Right lung (tissue), 10 donors: Measurements from ENCODE around the gene PODN. TPM values are rescaled to one million over a fixed set of nuclear protein-coding genes. Genes with fewer than 3 reads are reported as not detected.

ENCODE experiments used
- DNase-seq, 2 donors: peaks; one replicate each; pipeline ENCODE4 v3.0.0-alpha.2; 2013
- long read RNA-seq, 8 donors: transcript quantifications; one replicate each; lab custom pipeline, GENCODE V29; 2026
- polyA plus RNA-seq, 5 donors: library from polyadenylated mRNA; unstranded; fragments of 120-200 nt; gene quantifications; one replicate each; pipeline versions ENCODE4 v1.2.1 to v1.2.3, GENCODE V29; 2013; ENCODE audit warnings: inconsistent platforms in 1 of 5, low replicate concordance in 1 of 5; ENCODE audit not compliant: insufficient read length in 5 of 5, insufficient read depth in 1 of 5

PODN gene
- polyA plus RNA-seq: 10 to 100 TPM; 10.4 to 14.0 (median 11.2) TPM
- long read RNA-seq, donor 1: 0 reads
- long read RNA-seq, donor 2: 0 reads
- long read RNA-seq, donor 3: 0 reads
- long read RNA-seq, donor 4: 0 reads
- long read RNA-seq, donor 5: 0 reads
- long read RNA-seq, donor 6: 0 reads
- long read RNA-seq, donor 7, partial matches to known transcripts: 0 of 3 reads
- long read RNA-seq, donor 7, other reads (novel, unspliced or antisense): 0 of 3 reads
- long read RNA-seq, donor 8: 0 reads

- DNase-seq: peak in 1 of 2 donors; percentile 30
Observed at GRCh38 chr1:53061859-53062707, at the start of gene PODN. TSS of gene PODN (plus strand) at chr1:53062213. CDS start at chr1:53069856, 7,643 bp downstream.

GRCh38 chr1:53014791-53015507 lies 47.1 kb upstream of the PODN start:
- peak; percentile 77 to 78 for DNase-seq

DNA sequence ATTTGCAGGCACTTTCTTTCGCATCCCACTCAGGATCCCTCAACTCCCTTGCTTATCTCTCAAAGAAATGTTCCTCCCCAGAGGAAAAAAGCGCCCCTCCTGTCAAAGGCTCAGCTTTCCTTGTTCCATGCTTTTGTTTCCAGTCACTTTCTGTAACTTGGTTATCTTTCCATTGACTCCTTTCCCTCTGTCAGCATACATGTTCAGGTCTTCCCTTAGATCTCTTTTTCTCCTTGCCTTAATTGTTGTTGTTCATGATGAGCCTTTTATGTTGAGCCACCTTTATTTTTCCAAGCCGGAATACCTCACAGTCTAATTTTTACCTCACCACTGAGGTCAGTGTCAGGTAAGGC lies 46.5 kb upstream of the PODN start:
- DNase-seq: no peak

GRCh38 chr1:53016705-53017104 lies 45.3 kb upstream of the PODN start:
- no peak for DNase-seq

- no peak for DNase-seq
Observed at GRCh38 chr1:53020588-53020987, 41.4 kb upstream of the PODN start.

GRCh38 chr1:53022179-53022578 lies 39.8 kb upstream of the PODN start:
- no peak for DNase-seq

GRCh38 chr1:53023546-53023945 lies 38.5 kb upstream of the PODN start:
- DNase-seq: no peak

- DNase-seq: no peak
Observed at GRCh38 chr1:53024117-53024516, 37.9 kb upstream of the PODN start.

- no peak for DNase-seq
Observed at GRCh38 chr1:53025034-53025768, 36.8 kb upstream of the PODN start.

- DNase-seq: no peak
Observed at GRCh38 chr1:53025769-53026112, 36.3 kb upstream of the PODN start.

- DNase-seq: no peak
Observed at GRCh38 chr1:53026254-53026653, 35.8 kb upstream of the PODN start.

GRCh38 chr1:53031732-53032131 lies 30.3 kb upstream of the PODN start:
- DNase-seq: no peak

GRCh38 chr1:53037159-53037558 lies 24.9 kb upstream of the PODN start:
- no peak for DNase-seq

GRCh38 chr1:53038566-53038965 lies 23.4 kb upstream of the PODN start:
- DNase-seq: no peak

DNA sequence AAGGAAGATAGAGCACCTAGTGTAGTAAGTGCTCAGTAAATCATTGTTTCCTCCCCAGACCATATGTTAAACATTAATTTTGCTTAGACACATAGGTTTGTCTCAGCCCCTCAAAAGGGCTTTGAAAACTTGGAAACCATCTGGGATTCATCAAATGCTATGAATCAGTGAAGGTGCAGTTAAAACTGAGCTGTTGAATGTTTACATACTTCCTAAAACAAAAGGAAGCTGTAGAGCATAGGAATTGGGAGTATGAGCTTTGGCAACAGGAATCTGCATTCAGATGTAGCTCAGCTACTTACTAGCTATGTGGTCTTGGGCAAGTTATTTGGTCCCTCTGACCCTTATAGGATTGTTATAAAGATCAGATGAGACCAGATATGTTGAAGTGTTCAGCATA lies 18.7 kb upstream of the PODN start:
- DNase-seq: no peak

DNA sequence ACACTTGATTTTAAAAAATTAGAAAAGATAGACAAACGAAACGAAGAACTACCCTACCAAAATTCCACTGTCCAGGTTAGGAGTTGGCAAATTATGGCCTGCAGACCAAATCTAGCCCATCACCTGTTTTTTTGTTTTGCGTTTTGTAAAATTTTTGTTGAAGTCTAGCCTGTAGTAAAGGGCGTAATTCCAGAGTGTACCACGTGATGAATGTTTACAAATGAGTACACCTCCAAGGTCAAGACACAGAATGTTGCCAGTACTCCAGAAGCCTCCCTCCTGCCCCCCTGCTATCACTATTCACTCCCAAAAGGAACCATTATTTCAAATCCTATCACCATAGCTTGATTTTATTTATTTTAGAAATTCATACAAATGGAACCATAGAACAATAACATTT lies 17.1 kb upstream of the PODN start:
- no peak for DNase-seq

DNA sequence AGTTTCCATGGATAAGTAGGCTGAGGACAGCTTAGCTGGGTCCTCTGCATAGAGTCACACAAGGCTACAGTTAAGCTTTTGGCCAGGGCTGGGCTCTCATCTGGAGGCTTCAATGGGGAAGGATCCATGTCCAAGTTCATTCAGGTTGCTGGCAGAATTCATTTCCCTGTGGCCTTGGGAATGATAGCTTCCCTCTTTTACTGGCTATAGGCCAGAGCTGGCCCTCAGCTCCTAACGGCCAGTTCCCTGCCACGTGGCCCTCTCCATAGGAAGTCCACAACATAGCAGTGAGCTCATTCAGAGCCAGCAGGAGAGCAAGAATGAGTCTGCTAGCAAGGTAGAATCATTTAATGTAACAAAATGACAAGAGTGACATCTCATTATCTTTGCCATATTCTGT lies 15.1 kb upstream of the PODN start:
- no peak for DNase-seq

- no peak for DNase-seq
Observed at GRCh38 chr1:53047737-53048736, 14.0 kb upstream of the PODN start.

DNA sequence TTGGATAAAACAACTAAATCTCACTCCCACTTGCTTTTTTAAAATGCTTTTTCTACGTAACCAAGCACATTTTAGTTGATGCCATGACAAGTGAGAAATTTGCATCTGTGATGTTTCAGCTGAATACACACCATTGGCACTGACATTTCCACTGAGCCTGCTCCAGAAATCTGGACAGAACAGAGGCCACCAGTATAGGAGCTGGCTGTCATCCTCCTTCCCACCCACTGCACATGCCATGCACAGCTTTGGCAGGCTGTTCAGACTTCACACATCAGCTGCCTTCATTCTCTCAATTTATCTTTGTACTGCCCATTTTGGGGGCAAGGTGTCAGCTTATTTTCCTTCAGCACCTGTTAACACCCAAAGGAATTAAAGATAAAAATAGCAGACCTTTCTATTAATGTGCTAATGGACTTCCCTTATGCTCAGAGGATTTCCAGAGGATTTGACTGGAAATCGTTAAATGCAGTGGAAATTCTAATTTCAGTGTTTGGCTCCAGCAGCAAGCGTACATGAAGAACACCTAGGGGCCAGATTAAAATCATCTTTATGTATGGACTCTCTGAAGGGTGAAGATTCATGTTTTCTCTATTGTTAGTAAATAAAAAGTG lies 12.9 kb upstream of the PODN start:
- no peak for DNase-seq

GRCh38 chr1:53049574-53049967 lies 12.4 kb upstream of the PODN start:
- no peak for DNase-seq
